WTC11 (cell line): ENCODE data around the gene PDE4B. TPM values are rescaled to one million over a fixed set of nuclear protein-coding genes. Genes with fewer than 3 reads are reported as not detected.

Source experiments
- ATAC-seq: fragments of 200-7000 bp; cut with Tn5 transposase; 2 replicates; pipeline ENCODE4 v1.10.0; 2021; ENCODE audit warnings: mild to moderate bottlenecking, moderate library complexity
- CTCF ChIA-PET: fragments of 300-600 bp; sonication (Branson Sonifier 250); formaldehyde crosslinking; loops from one replicate; lab custom pipeline; 2021; ENCODE audit warnings: antibody characterized with exemption; lab: Charles Lee
- POLR2A ChIA-PET: fragments of 350-600 bp; sonication (Branson Sonifier 250); formaldehyde crosslinking; loops from one replicate; lab custom pipeline; 2021; ENCODE audit warnings: antibody characterized with exemption; lab: Charles Lee
- DNase-seq: peaks from one replicate; pipeline ENCODE4 v3.0.0; 2021; ENCODE audit warnings: low spot score
- H3K27ac Mint-ChIP-seq: 2 replicates; pipeline ENCODE4 v1.8.0; 2021; ENCODE audit warnings: mixed read lengths
- H3K27me3 Mint-ChIP-seq: 2 replicates; pipeline ENCODE4 v1.8.0; 2021; ENCODE audit warnings: low read depth, mild to moderate bottlenecking, moderate library complexity, mixed read lengths
- H3K36me3 Mint-ChIP-seq: 2 replicates; pipeline ENCODE4 v1.8.0; 2021; ENCODE audit warnings: mixed read lengths
- H3K4me1 Mint-ChIP-seq: 2 replicates; pipeline ENCODE4 v1.8.0; 2022; ENCODE audit warnings: mixed read lengths
- H3K4me3 Mint-ChIP-seq: 2 replicates; pipeline ENCODE4 v1.8.0; 2021; ENCODE audit warnings: mild to moderate bottlenecking, moderate library complexity, mixed read lengths
- H3K9me3 Mint-ChIP-seq: 2 replicates; pipeline ENCODE4 v1.8.0; 2021; ENCODE audit warnings: mixed read lengths
- ATF1 ChIP-seq: sonication (generic); formaldehyde crosslinking; IDR thresholded peaks from 2 replicates; pipeline ENCODE4 v1.8.1; 2023; ENCODE audit warnings: mild to moderate bottlenecking, moderate library complexity, missing genetic modification reagents
- CBFB ChIP-seq: sonication (generic); formaldehyde crosslinking; IDR thresholded peaks from 2 replicates; pipeline ENCODE4 v1.8.1; 2022; ENCODE audit warnings: mild to moderate bottlenecking, low read depth, missing genetic modification reagents
- IRF2 ChIP-seq: sonication (generic); formaldehyde crosslinking; IDR thresholded peaks from 2 replicates; pipeline ENCODE4 v1.8.0; 2022; ENCODE audit warnings: low read depth, missing genetic modification reagents, borderline replicate concordance
- KAT7 ChIP-seq: sonication (generic); formaldehyde crosslinking; IDR thresholded peaks from 2 replicates; pipeline ENCODE4 v1.8.1; 2023; ENCODE audit warnings: missing genetic modification reagents, mild to moderate bottlenecking, borderline replicate concordance
- MYBL2 ChIP-seq: sonication (generic); formaldehyde crosslinking; IDR thresholded peaks from 2 replicates; pipeline ENCODE4 v1.8.1; 2023; ENCODE audit warnings: mild to moderate bottlenecking, moderate library complexity, missing genetic modification reagents
- NFE2L1 ChIP-seq: sonication (generic); formaldehyde crosslinking; IDR thresholded peaks from 2 replicates; pipeline ENCODE4 v1.8.1; 2023; ENCODE audit warnings: missing genetic modification reagents
- NFYB ChIP-seq: sonication (generic); formaldehyde crosslinking; conservative IDR thresholded peaks from 2 replicates; pipeline ENCODE4 v1.8.0; 2022; ENCODE audit warnings: low read depth, missing genetic modification reagents
- TCF7 ChIP-seq: sonication (generic); formaldehyde crosslinking; IDR thresholded peaks from 2 replicates; pipeline ENCODE4 v1.8.0; 2022; ENCODE audit warnings: mild to moderate bottlenecking, low read depth, missing genetic modification reagents, moderate library complexity
- TEAD4 ChIP-seq: sonication (generic); formaldehyde crosslinking; IDR thresholded peaks from 2 replicates; pipeline ENCODE4 v1.8.0; 2022; ENCODE audit warnings: mild to moderate bottlenecking, missing genetic modification reagents
- ZNF138 ChIP-seq: sonication (generic); formaldehyde crosslinking; conservative IDR thresholded peaks from 2 replicates; pipeline ENCODE4 v1.8.1; 2022; ENCODE audit warnings: mild to moderate bottlenecking, moderate library complexity, missing genetic modification reagents
- ZNF219 ChIP-seq: sonication (generic); formaldehyde crosslinking; IDR thresholded peaks from 2 replicates; pipeline ENCODE4 v1.8.0; 2023; ENCODE audit warnings: missing genetic modification reagents, mild to moderate bottlenecking, borderline replicate concordance
- ZNF263 ChIP-seq: sonication (generic); formaldehyde crosslinking; IDR thresholded peaks from 2 replicates; pipeline ENCODE4 v1.8.1; 2022; ENCODE audit warnings: low read depth, mild to moderate bottlenecking, moderate library complexity, missing genetic modification reagents
- ZNF671 ChIP-seq: fragments of 250-450 bp; sonication (Bioruptor Pico); IDR thresholded peaks from 2 replicates; pipeline ENCODE4 v1.8.0; 2021; ENCODE audit warnings: mild to moderate bottlenecking
- total RNA-seq: library from RNA; stranded (reverse); gene quantifications from 3 replicates; pipeline ENCODE4 v1.2.3, GENCODE V29; 2021
- TF ChIP-seq, protein P1 (sequence below): sonication (generic); formaldehyde crosslinking; IDR thresholded peaks from 2 replicates; pipeline ENCODE4 v1.8.0; 2023; ENCODE audit warnings: mild to moderate bottlenecking, missing genetic modification reagents
- TF ChIP-seq, protein P2 (sequence below): sonication (generic); formaldehyde crosslinking; IDR thresholded peaks from 2 replicates; pipeline ENCODE4 v1.8.0; 2022; ENCODE audit warnings: missing genetic modification reagents
- TF ChIP-seq, protein P3 (sequence below): sonication (generic); formaldehyde crosslinking; IDR thresholded peaks from 2 replicates; pipeline ENCODE4 v1.8.1; 2022; ENCODE audit warnings: mild to moderate bottlenecking, moderate library complexity, missing genetic modification reagents
- TF ChIP-seq, protein P4 (sequence below): sonication (generic); formaldehyde crosslinking; IDR thresholded peaks from 2 replicates; pipeline ENCODE4 v1.8.0; 2022; ENCODE audit warnings: mild to moderate bottlenecking, missing genetic modification reagents
- TF ChIP-seq, protein P5 (sequence below): sonication (generic); formaldehyde crosslinking; IDR thresholded peaks from 2 replicates; pipeline ENCODE4 v1.8.0; 2022; ENCODE audit warnings: mild to moderate bottlenecking, missing genetic modification reagents
- TF ChIP-seq, protein P6 (sequence below): sonication (generic); formaldehyde crosslinking; IDR thresholded peaks from 2 replicates; pipeline ENCODE4 v1.8.1; 2023; ENCODE audit warnings: mild to moderate bottlenecking, missing genetic modification reagents
- TF ChIP-seq, protein P7 (sequence below): fragments of 250-450 bp; sonication (Bioruptor Pico); IDR thresholded peaks from 2 replicates; pipeline ENCODE4 v1.9.0; 2021; ENCODE audit warnings: mild to moderate bottlenecking
- TF ChIP-seq, protein P8 (sequence below): sonication (generic); formaldehyde crosslinking; IDR thresholded peaks from 2 replicates; pipeline ENCODE4 v1.8.0; 2022; ENCODE audit warnings: mild to moderate bottlenecking, missing genetic modification reagents

Gene PDE4B
- total RNA-seq, 1 experiment from 2014 or later = 8.0 TPM

DNA sequence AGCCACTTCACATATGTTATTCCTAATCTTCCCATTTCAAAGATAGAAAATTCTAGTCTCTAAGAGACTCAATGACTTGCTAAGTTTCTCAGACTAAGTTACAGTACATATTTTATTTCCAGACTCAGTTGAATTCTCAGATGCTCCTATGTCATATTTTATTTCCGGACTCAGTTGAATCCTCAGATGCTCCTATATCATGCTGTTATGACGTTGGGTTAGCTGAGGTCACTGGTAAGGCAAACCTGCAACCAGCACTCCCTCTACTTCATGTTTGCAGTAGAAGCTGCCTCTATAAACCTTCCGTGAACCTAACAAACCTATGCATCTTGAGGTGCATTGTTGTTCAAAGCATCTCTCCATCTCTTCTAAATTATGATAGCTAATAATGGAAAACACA, 554.2 kb downstream of the PDE4B start:
- Mint-ChIP-seq H3K9me3 (no peaks in the 10 kb centered on the region), H3K27ac (no peak overlapping the region), H3K27me3 (no peaks in the 10 kb centered on the region), H3K4me1 (peaks cover 77% of the 10 kb centered on the region), H3K36me3 (no peaks in the 10 kb centered on the region), H3K4me3 (no peak overlapping the region)
- DNase-seq (no peak), ATAC-seq (no peak)
- POLR2A ChIA-PET = interaction anchor here (0.8 kb wide), 1 partner anchor 15 kb away, joined by 3 read pairs; no protein-coding TSS in a partner anchor
- CTCF ChIA-PET = interaction anchor here (1.1 to 4.4 kb wide), 2 partner anchors 15 to 158 kb away, joined by 3 to 14 read pairs; no protein-coding TSS in a partner anchor
- TF ChIP-seq ZNF219 (CRISPR knock-in tag) = no peak
- TF ChIP-seq, protein P1, sequence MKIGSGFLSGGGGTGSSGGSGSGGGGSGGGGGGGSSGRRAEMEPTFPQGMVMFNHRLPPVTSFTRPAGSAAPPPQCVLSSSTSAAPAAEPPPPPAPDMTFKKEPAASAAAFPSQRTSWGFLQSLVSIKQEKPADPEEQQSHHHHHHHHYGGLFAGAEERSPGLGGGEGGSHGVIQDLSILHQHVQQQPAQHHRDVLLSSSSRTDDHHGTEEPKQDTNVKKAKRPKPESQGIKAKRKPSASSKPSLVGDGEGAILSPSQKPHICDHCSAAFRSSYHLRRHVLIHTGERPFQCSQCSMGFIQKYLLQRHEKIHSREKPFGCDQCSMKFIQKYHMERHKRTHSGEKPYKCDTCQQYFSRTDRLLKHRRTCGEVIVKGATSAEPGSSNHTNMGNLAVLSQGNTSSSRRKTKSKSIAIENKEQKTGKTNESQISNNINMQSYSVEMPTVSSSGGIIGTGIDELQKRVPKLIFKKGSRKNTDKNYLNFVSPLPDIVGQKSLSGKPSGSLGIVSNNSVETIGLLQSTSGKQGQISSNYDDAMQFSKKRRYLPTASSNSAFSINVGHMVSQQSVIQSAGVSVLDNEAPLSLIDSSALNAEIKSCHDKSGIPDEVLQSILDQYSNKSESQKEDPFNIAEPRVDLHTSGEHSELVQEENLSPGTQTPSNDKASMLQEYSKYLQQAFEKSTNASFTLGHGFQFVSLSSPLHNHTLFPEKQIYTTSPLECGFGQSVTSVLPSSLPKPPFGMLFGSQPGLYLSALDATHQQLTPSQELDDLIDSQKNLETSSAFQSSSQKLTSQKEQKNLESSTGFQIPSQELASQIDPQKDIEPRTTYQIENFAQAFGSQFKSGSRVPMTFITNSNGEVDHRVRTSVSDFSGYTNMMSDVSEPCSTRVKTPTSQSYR (CRISPR knock-in tag) = no peak
- TF ChIP-seq TEAD4 = no peak

DNA sequence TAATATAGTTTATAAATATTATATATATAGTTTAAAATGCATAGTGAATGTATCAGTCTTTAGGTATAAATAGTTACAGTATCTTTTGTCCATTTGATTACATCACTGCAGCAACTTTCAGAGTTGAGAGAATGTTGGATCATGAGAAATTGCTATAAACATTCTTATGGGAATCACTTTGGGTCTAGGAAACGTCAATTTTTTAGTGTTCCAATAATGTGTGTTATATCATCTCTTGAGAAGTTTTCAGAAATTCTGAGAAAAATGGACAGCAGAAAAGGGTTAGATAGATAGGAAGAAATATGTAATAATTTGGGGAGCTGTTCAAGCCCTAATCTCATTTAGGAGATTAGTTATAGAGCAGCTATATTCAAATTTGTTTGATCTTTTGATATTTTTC, 556.1 kb downstream of the PDE4B start:
- no peaks in the 10 kb centered on the region for H3K36me3 Mint-ChIP-seq
- ChIA-PET CTCF (no interaction called here), POLR2A (no interaction called here)
- peak overlapping the region; percentile 44; the same call in 1 of the 2 replicates for H3K27ac Mint-ChIP-seq
- H3K4me1 Mint-ChIP-seq = peaks cover 86% of the 10 kb centered on the region
- no peak overlapping the region for H3K4me3 Mint-ChIP-seq
- H3K27me3 Mint-ChIP-seq = no peaks in the 10 kb centered on the region
- H3K9me3 Mint-ChIP-seq = no peaks in the 10 kb centered on the region
- ATAC-seq (no peak), DNase-seq (no peak)
- TF ChIP-seq ZNF263 (CRISPR knock-in tag) (no peak), KAT7 (CRISPR knock-in tag) (no peak), IRF2 (CRISPR knock-in tag) (no peak), NFYB (no peak), TCF7 (no peak), ATF1 (CRISPR knock-in tag) (no peak), CBFB (CRISPR knock-in tag) (no peak), NFE2L1 (CRISPR knock-in tag) (no peak), ZNF138 (CRISPR knock-in tag) (no peak), MYBL2 (CRISPR knock-in tag) (no peak), ZNF671 (CRISPR knock-in tag) (no peak)
- TF ChIP-seq, protein P2, sequence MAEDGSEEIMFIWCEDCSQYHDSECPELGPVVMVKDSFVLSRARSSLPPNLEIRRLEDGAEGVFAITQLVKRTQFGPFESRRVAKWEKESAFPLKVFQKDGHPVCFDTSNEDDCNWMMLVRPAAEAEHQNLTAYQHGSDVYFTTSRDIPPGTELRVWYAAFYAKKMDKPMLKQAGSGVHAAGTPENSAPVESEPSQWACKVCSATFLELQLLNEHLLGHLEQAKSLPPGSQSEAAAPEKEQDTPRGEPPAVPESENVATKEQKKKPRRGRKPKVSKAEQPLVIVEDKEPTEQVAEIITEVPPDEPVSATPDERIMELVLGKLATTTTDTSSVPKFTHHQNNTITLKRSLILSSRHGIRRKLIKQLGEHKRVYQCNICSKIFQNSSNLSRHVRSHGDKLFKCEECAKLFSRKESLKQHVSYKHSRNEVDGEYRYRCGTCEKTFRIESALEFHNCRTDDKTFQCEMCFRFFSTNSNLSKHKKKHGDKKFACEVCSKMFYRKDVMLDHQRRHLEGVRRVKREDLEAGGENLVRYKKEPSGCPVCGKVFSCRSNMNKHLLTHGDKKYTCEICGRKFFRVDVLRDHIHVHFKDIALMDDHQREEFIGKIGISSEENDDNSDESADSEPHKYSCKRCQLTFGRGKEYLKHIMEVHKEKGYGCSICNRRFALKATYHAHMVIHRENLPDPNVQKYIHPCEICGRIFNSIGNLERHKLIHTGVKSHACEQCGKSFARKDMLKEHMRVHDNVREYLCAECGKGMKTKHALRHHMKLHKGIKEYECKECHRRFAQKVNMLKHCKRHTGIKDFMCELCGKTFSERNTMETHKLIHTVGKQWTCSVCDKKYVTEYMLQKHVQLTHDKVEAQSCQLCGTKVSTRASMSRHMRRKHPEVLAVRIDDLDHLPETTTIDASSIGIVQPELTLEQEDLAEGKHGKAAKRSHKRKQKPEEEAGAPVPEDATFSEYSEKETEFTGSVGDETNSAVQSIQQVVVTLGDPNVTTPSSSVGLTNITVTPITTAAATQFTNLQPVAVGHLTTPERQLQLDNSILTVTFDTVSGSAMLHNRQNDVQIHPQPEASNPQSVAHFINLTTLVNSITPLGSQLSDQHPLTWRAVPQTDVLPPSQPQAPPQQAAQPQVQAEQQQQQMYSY (CRISPR knock-in tag) = no peak
- TF ChIP-seq, protein P3, sequence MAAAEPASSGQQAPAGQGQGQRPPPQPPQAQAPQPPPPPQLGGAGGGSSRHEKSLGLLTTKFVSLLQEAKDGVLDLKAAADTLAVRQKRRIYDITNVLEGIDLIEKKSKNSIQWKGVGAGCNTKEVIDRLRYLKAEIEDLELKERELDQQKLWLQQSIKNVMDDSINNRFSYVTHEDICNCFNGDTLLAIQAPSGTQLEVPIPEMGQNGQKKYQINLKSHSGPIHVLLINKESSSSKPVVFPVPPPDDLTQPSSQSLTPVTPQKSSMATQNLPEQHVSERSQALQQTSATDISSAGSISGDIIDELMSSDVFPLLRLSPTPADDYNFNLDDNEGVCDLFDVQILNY (CRISPR knock-in tag) = no peak
- TF ChIP-seq, protein P4, sequence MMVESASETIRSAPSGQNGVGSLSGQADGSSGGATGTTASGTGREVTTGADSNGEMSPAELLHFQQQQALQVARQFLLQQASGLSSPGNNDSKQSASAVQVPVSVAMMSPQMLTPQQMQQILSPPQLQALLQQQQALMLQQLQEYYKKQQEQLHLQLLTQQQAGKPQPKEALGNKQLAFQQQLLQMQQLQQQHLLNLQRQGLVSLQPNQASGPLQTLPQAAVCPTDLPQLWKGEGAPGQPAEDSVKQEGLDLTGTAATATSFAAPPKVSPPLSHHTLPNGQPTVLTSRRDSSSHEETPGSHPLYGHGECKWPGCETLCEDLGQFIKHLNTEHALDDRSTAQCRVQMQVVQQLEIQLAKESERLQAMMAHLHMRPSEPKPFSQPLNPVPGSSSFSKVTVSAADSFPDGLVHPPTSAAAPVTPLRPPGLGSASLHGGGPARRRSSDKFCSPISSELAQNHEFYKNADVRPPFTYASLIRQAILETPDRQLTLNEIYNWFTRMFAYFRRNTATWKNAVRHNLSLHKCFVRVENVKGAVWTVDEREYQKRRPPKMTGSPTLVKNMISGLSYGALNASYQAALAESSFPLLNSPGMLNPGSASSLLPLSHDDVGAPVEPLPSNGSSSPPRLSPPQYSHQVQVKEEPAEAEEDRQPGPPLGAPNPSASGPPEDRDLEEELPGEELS (CRISPR knock-in tag) = no peak
- TF ChIP-seq, protein P5, sequence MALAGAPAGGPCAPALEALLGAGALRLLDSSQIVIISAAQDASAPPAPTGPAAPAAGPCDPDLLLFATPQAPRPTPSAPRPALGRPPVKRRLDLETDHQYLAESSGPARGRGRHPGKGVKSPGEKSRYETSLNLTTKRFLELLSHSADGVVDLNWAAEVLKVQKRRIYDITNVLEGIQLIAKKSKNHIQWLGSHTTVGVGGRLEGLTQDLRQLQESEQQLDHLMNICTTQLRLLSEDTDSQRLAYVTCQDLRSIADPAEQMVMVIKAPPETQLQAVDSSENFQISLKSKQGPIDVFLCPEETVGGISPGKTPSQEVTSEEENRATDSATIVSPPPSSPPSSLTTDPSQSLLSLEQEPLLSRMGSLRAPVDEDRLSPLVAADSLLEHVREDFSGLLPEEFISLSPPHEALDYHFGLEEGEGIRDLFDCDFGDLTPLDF (CRISPR knock-in tag) = no peak
- TF ChIP-seq, protein P6, sequence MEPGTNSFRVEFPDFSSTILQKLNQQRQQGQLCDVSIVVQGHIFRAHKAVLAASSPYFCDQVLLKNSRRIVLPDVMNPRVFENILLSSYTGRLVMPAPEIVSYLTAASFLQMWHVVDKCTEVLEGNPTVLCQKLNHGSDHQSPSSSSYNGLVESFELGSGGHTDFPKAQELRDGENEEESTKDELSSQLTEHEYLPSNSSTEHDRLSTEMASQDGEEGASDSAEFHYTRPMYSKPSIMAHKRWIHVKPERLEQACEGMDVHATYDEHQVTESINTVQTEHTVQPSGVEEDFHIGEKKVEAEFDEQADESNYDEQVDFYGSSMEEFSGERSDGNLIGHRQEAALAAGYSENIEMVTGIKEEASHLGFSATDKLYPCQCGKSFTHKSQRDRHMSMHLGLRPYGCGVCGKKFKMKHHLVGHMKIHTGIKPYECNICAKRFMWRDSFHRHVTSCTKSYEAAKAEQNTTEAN (CRISPR knock-in tag) = no peak
- TF ChIP-seq, protein P7, sequence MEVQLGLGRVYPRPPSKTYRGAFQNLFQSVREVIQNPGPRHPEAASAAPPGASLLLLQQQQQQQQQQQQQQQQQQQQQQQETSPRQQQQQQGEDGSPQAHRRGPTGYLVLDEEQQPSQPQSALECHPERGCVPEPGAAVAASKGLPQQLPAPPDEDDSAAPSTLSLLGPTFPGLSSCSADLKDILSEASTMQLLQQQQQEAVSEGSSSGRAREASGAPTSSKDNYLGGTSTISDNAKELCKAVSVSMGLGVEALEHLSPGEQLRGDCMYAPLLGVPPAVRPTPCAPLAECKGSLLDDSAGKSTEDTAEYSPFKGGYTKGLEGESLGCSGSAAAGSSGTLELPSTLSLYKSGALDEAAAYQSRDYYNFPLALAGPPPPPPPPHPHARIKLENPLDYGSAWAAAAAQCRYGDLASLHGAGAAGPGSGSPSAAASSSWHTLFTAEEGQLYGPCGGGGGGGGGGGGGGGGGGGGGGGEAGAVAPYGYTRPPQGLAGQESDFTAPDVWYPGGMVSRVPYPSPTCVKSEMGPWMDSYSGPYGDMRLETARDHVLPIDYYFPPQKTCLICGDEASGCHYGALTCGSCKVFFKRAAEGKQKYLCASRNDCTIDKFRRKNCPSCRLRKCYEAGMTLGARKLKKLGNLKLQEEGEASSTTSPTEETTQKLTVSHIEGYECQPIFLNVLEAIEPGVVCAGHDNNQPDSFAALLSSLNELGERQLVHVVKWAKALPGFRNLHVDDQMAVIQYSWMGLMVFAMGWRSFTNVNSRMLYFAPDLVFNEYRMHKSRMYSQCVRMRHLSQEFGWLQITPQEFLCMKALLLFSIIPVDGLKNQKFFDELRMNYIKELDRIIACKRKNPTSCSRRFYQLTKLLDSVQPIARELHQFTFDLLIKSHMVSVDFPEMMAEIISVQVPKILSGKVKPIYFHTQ (CRISPR knock-in tag) = no peak
- TF ChIP-seq, protein P8, sequence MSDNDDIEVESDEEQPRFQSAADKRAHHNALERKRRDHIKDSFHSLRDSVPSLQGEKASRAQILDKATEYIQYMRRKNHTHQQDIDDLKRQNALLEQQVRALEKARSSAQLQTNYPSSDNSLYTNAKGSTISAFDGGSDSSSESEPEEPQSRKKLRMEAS (CRISPR knock-in tag) = no peak
